ENCODE results near the gene SRGAP1. TPM values are rescaled to one million over a fixed set of nuclear protein-coding genes. Genes with fewer than 3 reads are reported as not detected.

Gene SRGAP1
- total and polyA plus RNA-seq, 8 donors, result 0.70 to 37.9 (median 9.8) TPM

- intact Hi-C loops (cut with DNase I; ENCODE audit: low total_unique reads), result no loop called here
- DNase-seq, result peak in 1 of 2 donors; percentile 45
- H3K27me3 ChIP-seq, result no peaks in the 10 kb centered on the region
- H3K27ac ChIP-seq, result peak overlapping the region; percentile 41 to 68 (median 57)
- H3K4me3 ChIP-seq, result no peak overlapping the region
- no peaks in the 10 kb centered on the region for H3K36me3 ChIP-seq
- peaks cover 3 to 20% (median 11%) of the 10 kb centered on the region in 4 donors for H3K4me1 ChIP-seq
- WGBS, 5 donors, result 54 to 68% (median 58%) methylated on average over 9 of the region's 9 CpGs
- no peaks in the 10 kb centered on the region for H3K9me3 ChIP-seq
- peak; percentile 54 to 75 (median 70) for TF ChIP-seq POLR2AphosphoS5 (IDR thresholded peaks at IDR 0.05)
- TF ChIP-seq POLR2A (IDR thresholded peaks at IDR 0.05), result no peak
- no peak for TF ChIP-seq CTCF (IDR thresholded peaks at IDR 0.05)
- no peak for TF ChIP-seq EP300 (IDR thresholded peaks at IDR 0.05)
Measured at GRCh38 chr12:63955831-63956666, 111.5 kb downstream of the SRGAP1 start.

DNA sequence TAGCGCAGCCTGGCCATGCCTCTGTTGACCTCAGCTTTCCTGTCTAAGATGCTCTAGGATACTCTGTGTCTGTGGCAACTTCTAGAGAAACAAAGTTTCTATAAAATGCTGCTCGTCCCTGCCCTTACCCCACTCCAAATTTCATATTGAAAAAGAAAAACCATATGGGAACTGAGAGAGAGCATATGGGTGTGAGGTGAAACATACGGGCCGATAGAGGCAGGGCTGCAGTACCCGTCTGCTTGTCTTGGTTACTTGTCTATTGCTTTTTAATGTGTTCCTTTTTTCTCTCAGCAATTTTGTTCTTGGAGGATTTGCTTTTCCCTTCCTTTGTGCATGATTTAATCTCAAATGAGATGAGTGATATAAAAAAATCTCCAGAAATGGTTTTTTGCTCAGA lies 113.0 kb downstream of the SRGAP1 start:
- DNase-seq, result no peak
- no peaks in the 10 kb centered on the region for H3K9me3 ChIP-seq
- peaks cover 3 to 20% (median 11%) of the 10 kb centered on the region in 4 donors for H3K4me1 ChIP-seq
- no peak overlapping the region for H3K4me3 ChIP-seq
- intact Hi-C loops (cut with DNase I; ENCODE audit: low total_unique reads), result no loop called here
- 89 to 95% (median 92%) methylated on average over 5 of the region's 5 CpGs for WGBS, 5 donors
- H3K36me3 ChIP-seq, result no peaks in the 10 kb centered on the region
- H3K27me3 ChIP-seq, result no peaks in the 10 kb centered on the region
- peak overlapping the region in 2 of 5 donors; percentile 68 for H3K27ac ChIP-seq
- no peak for TF ChIP-seq POLR2A (IDR thresholded peaks at IDR 0.05)
- no peak for TF ChIP-seq POLR2AphosphoS5 (IDR thresholded peaks at IDR 0.05)
- no peak for TF ChIP-seq CTCF (IDR thresholded peaks at IDR 0.05)
- TF ChIP-seq EP300 (IDR thresholded peaks at IDR 0.05), result no peak

DNA sequence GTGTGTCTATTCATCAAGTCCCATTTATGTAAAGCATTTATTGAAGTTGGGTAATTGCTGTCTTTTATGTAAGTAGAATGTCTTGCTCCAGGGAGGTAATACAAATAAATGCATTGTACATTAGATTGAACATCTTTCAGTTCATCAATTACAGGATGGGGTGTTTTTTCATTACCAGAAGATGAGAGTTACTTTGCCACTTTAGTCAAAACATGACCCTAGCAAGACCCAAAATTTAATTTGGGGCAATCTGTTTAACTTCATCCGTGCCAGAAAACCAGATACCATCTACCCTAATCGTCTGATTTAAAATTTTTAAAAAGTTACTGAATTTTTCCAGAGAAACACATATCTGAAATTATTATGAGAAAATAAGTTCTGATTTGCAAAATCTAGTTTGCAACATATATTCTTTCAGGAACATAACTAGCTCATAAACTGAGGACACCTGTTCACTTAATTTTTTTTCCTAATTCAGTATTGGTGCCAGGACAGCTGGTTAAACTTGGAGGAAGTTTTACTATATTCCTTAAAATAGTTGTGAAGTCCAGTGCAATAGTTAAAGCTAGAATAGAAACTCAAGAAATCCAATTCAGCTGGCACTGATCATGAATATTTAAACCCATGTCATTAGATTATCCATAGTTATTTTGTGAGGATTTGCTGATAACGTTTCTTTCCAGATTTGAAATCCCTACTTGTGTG lies 114.5 kb downstream of the SRGAP1 start:
- Histone ChIP-seq H3K36me3 (no peaks in the 10 kb centered on the region), H3K4me1 (peaks cover 3 to 26% (median 11%) of the 10 kb centered on the region in 4 donors), H3K27ac (no peak overlapping the region), H3K9me3 (no peaks in the 10 kb centered on the region), H3K27me3 (no peaks in the 10 kb centered on the region), H3K4me3 (no peak overlapping the region)
- intact Hi-C loops (cut with DNase I; ENCODE audit: low total_unique reads), result no loop called here
- no peak for DNase-seq
- 64 to 81% (median 76%) methylated on average over 3 of the region's 3 CpGs for WGBS, 5 donors
- TF ChIP-seq CTCF (IDR thresholded peaks at IDR 0.05), result no peak
- TF ChIP-seq POLR2A (IDR thresholded peaks at IDR 0.05), result no peak
- no peak for TF ChIP-seq POLR2AphosphoS5 (IDR thresholded peaks at IDR 0.05)

GRCh38 chr12:63961048-63961447 lies 116.5 kb downstream of the SRGAP1 start:
- Histone ChIP-seq H3K36me3 (no peaks in the 10 kb centered on the region), H3K27me3 (no peaks in the 10 kb centered on the region), H3K4me3 (no peak overlapping the region), H3K9me3 (no peaks in the 10 kb centered on the region), H3K27ac (no peak overlapping the region), H3K4me1 (peaks cover 0 to 13% (median 3%) of the 10 kb centered on the region in 4 donors)
- intact Hi-C loops (cut with DNase I; ENCODE audit: low total_unique reads), result no loop called here
- no peak for DNase-seq
- WGBS, 5 donors, result 82 to 95% (median 91%) methylated on average over 5 of the region's 5 CpGs
- no peak for TF ChIP-seq EP300 (IDR thresholded peaks at IDR 0.05)
- no peak for TF ChIP-seq POLR2A (IDR thresholded peaks at IDR 0.05)
- TF ChIP-seq CTCF (IDR thresholded peaks at IDR 0.05), result no peak
- no peak for TF ChIP-seq POLR2AphosphoS5 (IDR thresholded peaks at IDR 0.05)

Data from stomach (tissue), 9 donors.